SK-N-MC (cell line): ENCODE results near the gene MTERF2.

Experiments
- DNase-seq: peaks from one replicate; pipeline ENCODE4 v3.0.0-alpha.2; 2011; ENCODE audit warnings: low read depth, low spot score
- H3K27ac ChIP-seq: fragments of 200-600 bp; sonication (generic); 2 replicates; pipeline ENCODE4 v1.5.1; 2016; ENCODE audit warnings: mixed run types
- H3K36me3 ChIP-seq: fragments of 200-600 bp; sonication (generic); 2 replicates; pipeline ENCODE4 v1.6.1; 2017; ENCODE audit warnings: antibody characterized with exemption, low read length, mixed read lengths; ENCODE audit not compliant: insufficient read depth
- H3K4me3 ChIP-seq: fragments of 200-600 bp; sonication (generic); 2 replicates; pipeline ENCODE4 v1.5.1; 2016
- H3K9ac ChIP-seq: fragments of 200-600 bp; sonication (generic); 2 replicates; pipeline ENCODE4 v1.8.0; 2017; ENCODE audit warnings: mixed run types, mixed read lengths; ENCODE audit not compliant: insufficient read length
- H3K9me3 ChIP-seq: fragments of 200-600 bp; sonication (generic); 2 replicates; pipeline ENCODE4 v1.6.1; 2017; ENCODE audit warnings: low read depth, mild to moderate bottlenecking, antibody characterized with exemption, low read length, moderate library complexity, mixed read lengths
- EZH2 ChIP-seq: fragments of 200-600 bp; sonication (generic); IDR thresholded peaks from one replicate; pipeline ENCODE4 v1.6.1; 2017; ENCODE audit warnings: antibody characterized with exemption
- FOXP2 ChIP-seq: optimal IDR thresholded peaks from 2 replicates; pipeline ENCODE3; 2011; ENCODE audit warnings: mild to moderate bottlenecking, moderate library complexity; ENCODE audit not compliant: insufficient read depth; ENCODE audit errors: extremely low read length, control extremely low read depth
- POLR2AphosphoS5 ChIP-seq: IDR thresholded peaks from 2 replicates; pipeline ENCODE4 v1.6.1; 2012; ENCODE audit warnings: mild to moderate bottlenecking, low read depth, low read length, borderline replicate concordance

MTERF2 gene

DNA sequence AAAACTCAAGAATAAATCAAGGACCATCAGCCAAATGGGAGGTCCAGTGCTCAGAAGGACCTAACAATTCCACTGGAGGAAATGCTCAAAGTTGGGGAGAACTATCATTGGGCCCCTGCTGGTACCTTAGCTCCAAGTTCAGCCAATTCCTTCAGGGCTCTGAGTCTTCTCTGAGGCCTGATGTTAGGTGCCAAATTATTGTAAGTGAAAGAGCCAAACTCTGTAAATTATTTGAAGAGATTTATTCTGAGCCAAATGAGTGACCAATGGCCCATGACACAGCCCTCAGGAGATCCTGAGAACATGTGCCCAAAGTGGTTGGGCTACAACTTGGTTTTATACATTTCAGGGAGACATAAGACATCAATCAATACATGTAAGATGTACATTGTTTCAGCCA lies 39.5 kb downstream of the MTERF2 start:
- TF ChIP-seq EZH2, result no peak
- TF ChIP-seq FOXP2, result no peak
- TF ChIP-seq POLR2AphosphoS5, result no peak
- peaks cover 5% of the 10 kb centered on the region; the same call in 1 of the 2 replicates for H3K9me3 ChIP-seq
- DNase-seq, result no peak
- H3K36me3 ChIP-seq, result no peaks in the 10 kb centered on the region
- no peak overlapping the region for H3K9ac ChIP-seq
- no peak overlapping the region for H3K4me3 ChIP-seq
- H3K27ac ChIP-seq, result no peak overlapping the region

DNA sequence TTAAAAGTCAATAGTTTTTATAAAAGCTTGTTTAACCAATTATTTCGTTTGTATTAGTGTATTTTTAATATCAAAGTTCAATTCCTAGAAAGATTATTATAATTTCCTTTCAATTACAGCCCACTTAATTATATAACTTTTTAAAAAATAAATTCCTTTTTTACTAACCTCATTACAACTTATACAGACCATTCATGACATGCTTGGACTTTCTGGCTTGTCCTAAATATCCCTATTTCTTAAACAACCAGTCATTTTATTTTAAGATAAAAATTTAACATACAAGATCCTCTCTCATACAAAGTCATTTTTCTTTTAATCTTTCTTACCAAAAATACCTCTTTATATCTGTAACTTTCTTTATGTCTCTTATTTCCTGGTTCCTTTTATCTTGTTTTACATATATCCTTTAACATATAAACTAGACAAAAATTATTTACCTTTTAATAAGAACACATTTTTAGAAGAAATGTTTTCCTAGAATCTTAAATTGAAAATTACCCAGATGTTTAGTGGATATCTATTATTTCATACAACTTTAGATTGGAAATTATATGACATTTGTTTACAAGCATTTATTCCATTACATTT lies 41.6 kb downstream of the MTERF2 start:
- Histone ChIP-seq H3K27ac (no peak overlapping the region), H3K36me3 (no peaks in the 10 kb centered on the region), H3K9me3 (peaks cover 5% of the 10 kb centered on the region; the same call in 1 of the 2 replicates), H3K9ac (no peak overlapping the region), H3K4me3 (no peak overlapping the region)
- no peak for TF ChIP-seq POLR2AphosphoS5
- no peak for TF ChIP-seq FOXP2
- no peak for TF ChIP-seq EZH2
- DNase-seq, result no peak

DNA sequence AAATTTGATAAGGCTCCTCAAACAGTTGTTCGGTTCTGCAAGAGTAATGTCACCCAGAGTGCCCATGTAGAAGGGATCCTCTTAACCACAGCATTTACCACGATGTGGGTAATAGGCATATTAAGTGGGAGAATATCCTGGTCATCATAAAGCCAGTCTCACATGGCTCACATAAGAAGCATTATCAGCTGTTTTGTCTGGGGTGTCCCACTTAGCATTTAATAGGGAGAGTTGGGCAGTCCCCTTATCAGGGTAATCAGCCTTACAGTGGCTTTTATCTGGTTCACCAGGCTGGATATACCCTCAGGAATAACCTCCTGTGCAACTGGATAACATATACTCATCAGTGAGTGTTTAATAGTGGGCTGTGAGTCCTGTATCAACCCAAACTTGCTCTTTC lies 44.2 kb downstream of the MTERF2 start:
- no peak overlapping the region for H3K4me3 ChIP-seq
- H3K27ac ChIP-seq, result no peak overlapping the region
- TF ChIP-seq POLR2AphosphoS5 (no peak), FOXP2 (no peak), EZH2 (no peak)
- DNase-seq, result no peak
- H3K9me3 ChIP-seq, result peaks cover 5% of the 10 kb centered on the region; the same call in 1 of the 2 replicates
- no peak overlapping the region for H3K9ac ChIP-seq
- no peaks in the 10 kb centered on the region for H3K36me3 ChIP-seq

GRCh38 chr12:106941481-106942156 lies 45.3 kb downstream of the MTERF2 start:
- no peak for TF ChIP-seq POLR2AphosphoS5
- no peak for TF ChIP-seq EZH2
- TF ChIP-seq FOXP2, result no peak
- H3K27ac ChIP-seq, result no peak overlapping the region
- no peaks in the 10 kb centered on the region for H3K36me3 ChIP-seq
- H3K4me3 ChIP-seq, result no peak overlapping the region
- H3K9me3 ChIP-seq, result peaks cover 5% of the 10 kb centered on the region; the same call in 1 of the 2 replicates
- DNase-seq, result no peak
- no peak overlapping the region for H3K9ac ChIP-seq

- no peak for DNase-seq
- Histone ChIP-seq H3K9me3 (no peaks in the 10 kb centered on the region), H3K9ac (no peak overlapping the region), H3K4me3 (no peak overlapping the region), H3K36me3 (no peaks in the 10 kb centered on the region), H3K27ac (no peak overlapping the region)
- TF ChIP-seq EZH2 (no peak), FOXP2 (no peak), POLR2AphosphoS5 (no peak)
Measured at GRCh38 chr12:106934277-106934676, 52.7 kb downstream of the MTERF2 start.
